Panc1 (cell line): ENCODE measurements around the gene RASA3. TPM values are rescaled to one million over a fixed set of nuclear protein-coding genes. Genes with fewer than 3 reads are reported as not detected.

ENCODE experiments used
- ATAC-seq: fragments of 200-7000 bp; cut with Tn5 transposase; 2 replicates; pipeline ENCODE4 v1.9.1; 2020; ENCODE audit warnings: mild to moderate bottlenecking, moderate library complexity
- BruUV-seq: library from RNA; stranded (reverse); fragments of 400-500 nt; replicated peaks from 2 replicates; lab custom pipeline; 2021; lab: Mats Ljungman, UMichigan
- CTCF ChIA-PET: fragments of 300-600 bp; sonication (Branson Sonifier 250); formaldehyde crosslinking; loops from one replicate; lab custom pipeline; 2022; ENCODE audit warnings: antibody characterized with exemption; lab: Charles Lee
- POLR2A ChIA-PET: fragments of 300-600 bp; sonication (Branson Sonifier 250); formaldehyde crosslinking; loops from one replicate; lab custom pipeline; 2022; ENCODE audit warnings: antibody characterized with exemption; lab: Charles Lee
- DNase-seq: peaks from one replicate; pipeline ENCODE4 v3.0.0-alpha.2; 2010; ENCODE audit warnings: low read depth, low spot score
- H3K27ac ChIP-seq: 2 replicates; pipeline ENCODE4 v1.5.1; 2011; ENCODE audit warnings: mild to moderate bottlenecking, low read length, inconsistent platforms
- H3K27me3 ChIP-seq: fragments of 200-500 bp; sonication (Bioruptor generic); 2 replicates; pipeline ENCODE4 v1.6.0; 2014; ENCODE audit warnings: low read length, inconsistent platforms; ENCODE audit not compliant: control insufficient read depth, insufficient read depth
- H3K36me3 ChIP-seq: fragments of 200-500 bp; sonication (Bioruptor generic); 2 replicates; pipeline ENCODE4 v1.5.1; 2014; ENCODE audit warnings: inconsistent platforms, mild to moderate bottlenecking, low read length, moderate library complexity; ENCODE audit not compliant: control insufficient read depth, insufficient read depth
- H3K4me1 ChIP-seq: 2 replicates; pipeline ENCODE4 v1.5.1; 2011; ENCODE audit warnings: inconsistent platforms, mild to moderate bottlenecking, low read length, moderate library complexity; ENCODE audit not compliant: control insufficient read depth, insufficient read depth
- H3K4me3 ChIP-seq, 2 experiments: 2 replicates each; pipeline ENCODE4 v1.5.1; 2011 to 2012; ENCODE audit warnings: low read depth in 2 of 2, low read length in 2 of 2, mild to moderate bottlenecking in 2 of 2, inconsistent platforms in 1 of 2, moderate library complexity in 1 of 2
- H3K9me3 ChIP-seq: fragments of 200-500 bp; sonication (Bioruptor generic); 2 replicates; pipeline ENCODE4 v1.5.1; 2014; ENCODE audit warnings: low read depth, mild to moderate bottlenecking, inconsistent platforms, low read length, moderate library complexity; ENCODE audit not compliant: control insufficient read depth, insufficient read depth
- POLR2AphosphoS5 ChIP-seq: IDR thresholded peaks from 2 replicates; pipeline ENCODE4 v1.6.1; 2012; ENCODE audit warnings: mild to moderate bottlenecking, low read depth, low read length, moderate library complexity
- SIN3A ChIP-seq: IDR thresholded peaks from 2 replicates; pipeline ENCODE4 v1.6.1; 2012; ENCODE audit warnings: low read depth, mild to moderate bottlenecking, low read length, moderate library complexity, borderline replicate concordance; ENCODE audit not compliant: insufficient read depth
- TCF7L2 ChIP-seq: IDR thresholded peaks from 2 replicates; pipeline ENCODE4 v1.6.1; 2011; ENCODE audit warnings: mild to moderate bottlenecking, low read depth, low read length, inconsistent platforms
- in situ Hi-C: cut with HindIII; loops from 2 replicates; pipeline ENCODE4 v1.10.0; 2016; ENCODE audit warnings: low sequenced_read_pairs, low pct_unique_long_range_greater_than_20kb
- intact Hi-C: fragments of 100-400 bp; cut with micrococcal nuclease; formaldehyde crosslinking; loops from one replicate; pipeline ENCODE4 v1.10.0; 2022; ENCODE audit not compliant: unreplicated experiment
- total RNA-seq: library from RNA; stranded (reverse); gene quantifications from one replicate; pipeline ENCODE4 v1.2.1, GENCODE V29; 2021; ENCODE audit not compliant: unreplicated experiment
- TF ChIP-seq, protein P1 (sequence below), 2 experiments: IDR thresholded peaks; 2 replicates each; pipeline ENCODE4 v1.6.1; 2011 to 2012; ENCODE audit warnings: low read depth in 2 of 2, control low read depth in 1 of 2, low read length in 1 of 2, mild to moderate bottlenecking in 1 of 2, moderate library complexity in 1 of 2; ENCODE audit not compliant: insufficient read depth in 1 of 2
- TF ChIP-seq, protein P2 (sequence below): fragments of 450-650 bp; IDR thresholded peaks from 2 replicates; pipeline ENCODE4 v1.5.1; 2017; ENCODE audit warnings: mild to moderate bottlenecking

The RASA3 gene
- total RNA-seq, 1 experiment from 2014 or later: 33.7 TPM

DNA sequence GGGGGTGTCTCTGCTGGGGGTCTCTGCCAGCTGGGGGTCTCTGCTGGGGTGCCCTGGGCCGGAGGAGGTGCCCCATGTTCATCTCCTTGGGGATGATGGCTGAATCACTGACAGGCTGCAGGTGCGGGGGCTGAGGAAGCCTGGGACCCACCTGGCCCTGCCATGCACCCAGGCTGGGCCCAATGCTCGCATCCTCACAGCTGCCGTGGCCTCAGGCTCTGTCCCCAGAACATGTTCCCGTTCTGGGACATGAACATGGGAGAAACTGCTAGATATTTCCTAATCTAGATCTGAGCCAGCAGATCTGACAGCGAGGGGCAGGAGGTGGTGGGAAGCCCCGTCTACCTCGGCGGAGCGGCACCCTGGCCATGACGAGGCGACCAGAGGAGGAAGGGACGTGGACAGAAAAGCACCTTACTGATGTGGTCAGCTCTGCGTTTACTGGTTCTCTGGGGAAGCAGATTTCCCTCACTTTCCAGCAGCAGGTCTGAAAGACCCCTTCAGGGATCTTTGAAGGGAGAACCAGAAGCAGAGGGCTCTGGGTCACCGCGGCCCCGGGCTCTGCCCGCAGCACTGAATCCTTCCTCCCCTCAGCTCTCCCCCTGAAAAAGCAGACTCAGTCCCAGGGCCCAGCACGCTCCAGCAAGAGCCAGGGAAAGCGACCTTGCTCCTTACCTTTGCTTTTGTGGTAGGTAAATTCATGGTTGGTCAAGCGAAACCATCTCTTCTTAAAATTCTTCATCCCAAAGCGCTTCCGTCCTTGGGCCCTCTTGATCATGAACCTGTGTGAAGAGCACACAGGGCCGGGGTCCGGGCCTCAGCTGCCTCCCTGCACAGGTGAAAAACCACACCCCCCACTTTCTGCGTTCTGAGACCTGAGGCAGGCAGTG is 132.0 kb downstream of the RASA3 start:
- POLR2A ChIA-PET: no interaction called here
- CTCF ChIA-PET: no interaction called here
- TF ChIP-seq POLR2AphosphoS5: no peak
- TF ChIP-seq SIN3A: no peak
- TF ChIP-seq, protein P1, sequence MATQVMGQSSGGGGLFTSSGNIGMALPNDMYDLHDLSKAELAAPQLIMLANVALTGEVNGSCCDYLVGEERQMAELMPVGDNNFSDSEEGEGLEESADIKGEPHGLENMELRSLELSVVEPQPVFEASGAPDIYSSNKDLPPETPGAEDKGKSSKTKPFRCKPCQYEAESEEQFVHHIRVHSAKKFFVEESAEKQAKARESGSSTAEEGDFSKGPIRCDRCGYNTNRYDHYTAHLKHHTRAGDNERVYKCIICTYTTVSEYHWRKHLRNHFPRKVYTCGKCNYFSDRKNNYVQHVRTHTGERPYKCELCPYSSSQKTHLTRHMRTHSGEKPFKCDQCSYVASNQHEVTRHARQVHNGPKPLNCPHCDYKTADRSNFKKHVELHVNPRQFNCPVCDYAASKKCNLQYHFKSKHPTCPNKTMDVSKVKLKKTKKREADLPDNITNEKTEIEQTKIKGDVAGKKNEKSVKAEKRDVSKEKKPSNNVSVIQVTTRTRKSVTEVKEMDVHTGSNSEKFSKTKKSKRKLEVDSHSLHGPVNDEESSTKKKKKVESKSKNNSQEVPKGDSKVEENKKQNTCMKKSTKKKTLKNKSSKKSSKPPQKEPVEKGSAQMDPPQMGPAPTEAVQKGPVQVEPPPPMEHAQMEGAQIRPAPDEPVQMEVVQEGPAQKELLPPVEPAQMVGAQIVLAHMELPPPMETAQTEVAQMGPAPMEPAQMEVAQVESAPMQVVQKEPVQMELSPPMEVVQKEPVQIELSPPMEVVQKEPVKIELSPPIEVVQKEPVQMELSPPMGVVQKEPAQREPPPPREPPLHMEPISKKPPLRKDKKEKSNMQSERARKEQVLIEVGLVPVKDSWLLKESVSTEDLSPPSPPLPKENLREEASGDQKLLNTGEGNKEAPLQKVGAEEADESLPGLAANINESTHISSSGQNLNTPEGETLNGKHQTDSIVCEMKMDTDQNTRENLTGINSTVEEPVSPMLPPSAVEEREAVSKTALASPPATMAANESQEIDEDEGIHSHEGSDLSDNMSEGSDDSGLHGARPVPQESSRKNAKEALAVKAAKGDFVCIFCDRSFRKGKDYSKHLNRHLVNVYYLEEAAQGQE (IDR thresholded peaks at IDR 0.05; ENCODE audit: insufficient read depth in 1 of 2, low read depth in 2 of 2, low read length in 1 of 2): no peak
- TF ChIP-seq, protein P2, sequence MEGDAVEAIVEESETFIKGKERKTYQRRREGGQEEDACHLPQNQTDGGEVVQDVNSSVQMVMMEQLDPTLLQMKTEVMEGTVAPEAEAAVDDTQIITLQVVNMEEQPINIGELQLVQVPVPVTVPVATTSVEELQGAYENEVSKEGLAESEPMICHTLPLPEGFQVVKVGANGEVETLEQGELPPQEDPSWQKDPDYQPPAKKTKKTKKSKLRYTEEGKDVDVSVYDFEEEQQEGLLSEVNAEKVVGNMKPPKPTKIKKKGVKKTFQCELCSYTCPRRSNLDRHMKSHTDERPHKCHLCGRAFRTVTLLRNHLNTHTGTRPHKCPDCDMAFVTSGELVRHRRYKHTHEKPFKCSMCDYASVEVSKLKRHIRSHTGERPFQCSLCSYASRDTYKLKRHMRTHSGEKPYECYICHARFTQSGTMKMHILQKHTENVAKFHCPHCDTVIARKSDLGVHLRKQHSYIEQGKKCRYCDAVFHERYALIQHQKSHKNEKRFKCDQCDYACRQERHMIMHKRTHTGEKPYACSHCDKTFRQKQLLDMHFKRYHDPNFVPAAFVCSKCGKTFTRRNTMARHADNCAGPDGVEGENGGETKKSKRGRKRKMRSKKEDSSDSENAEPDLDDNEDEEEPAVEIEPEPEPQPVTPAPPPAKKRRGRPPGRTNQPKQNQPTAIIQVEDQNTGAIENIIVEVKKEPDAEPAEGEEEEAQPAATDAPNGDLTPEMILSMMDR: no peak
- TF ChIP-seq TCF7L2: no peak
- no TSS peak for BruUV-seq
- ATAC-seq (no peak), DNase-seq (no peak)
- Histone ChIP-seq H3K27ac (no peak overlapping the region), H3K27me3 (no peaks in the 10 kb centered on the region), H3K36me3 (no peaks in the 10 kb centered on the region), H3K4me1 (no peaks in the 10 kb centered on the region), H3K9me3 (no peaks in the 10 kb centered on the region), H3K4me3 (no peak overlapping the region)
- in situ Hi-C loops (no loop called here), intact Hi-C loops (no loop called here)

DNA sequence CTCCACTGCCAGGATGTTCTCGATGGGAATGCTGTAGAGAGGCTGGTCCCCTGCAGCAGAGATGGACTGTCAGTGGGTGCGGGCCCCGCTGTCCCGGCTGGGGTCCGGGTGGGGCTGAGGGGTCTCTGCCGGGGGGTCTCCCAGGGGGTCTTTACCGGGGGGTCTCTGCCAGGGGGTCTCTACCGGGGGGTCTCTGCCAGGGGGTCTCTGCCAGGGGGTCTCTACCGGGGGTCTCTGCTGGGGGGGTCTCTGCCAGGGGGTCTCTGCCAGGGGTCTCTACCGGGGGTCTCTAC is 132.9 kb downstream of the RASA3 start:
- DNase-seq (no peak), ATAC-seq (no peak)
- Histone ChIP-seq H3K9me3 (no peaks in the 10 kb centered on the region), H3K4me1 (no peaks in the 10 kb centered on the region), H3K27me3 (no peaks in the 10 kb centered on the region), H3K27ac (no peak overlapping the region), H3K4me3 (no peak overlapping the region), H3K36me3 (no peaks in the 10 kb centered on the region)
- intact Hi-C loops (no loop called here), in situ Hi-C loops (no loop called here)
- no TSS peak for BruUV-seq
- TF ChIP-seq, protein P1 (IDR thresholded peaks at IDR 0.05; ENCODE audit: insufficient read depth in 1 of 2, low read depth in 2 of 2, low read length in 1 of 2): no peak
- no peak for TF ChIP-seq TCF7L2
- TF ChIP-seq POLR2AphosphoS5: no peak
- TF ChIP-seq, protein P2: no peak
- TF ChIP-seq SIN3A: no peak
- ChIA-PET POLR2A (interaction anchor here (0.7 kb wide), 1 partner anchor 157 kb away, joined by 14 read pairs; no protein-coding TSS in a partner anchor), CTCF (no interaction called here)
